OCI-M2 (cell line): ENCODE data around the gene C22orf31.
"Not testable (repeated sequence)": the region's sequence is repeated elsewhere in the genome, so short reads cannot be mapped to it uniquely, and the experiment has no call there.

Experiments
- DNase-seq: peaks from one replicate; lab custom pipeline; 2025; ENCODE audit not compliant: unreplicated experiment; lab: John Stamatoyannopoulos, UW

C22orf31 gene

GRCh38 chr22:29055192-29055830 is 6.3 kb downstream of the C22orf31 start:
- no peak for DNase-seq

DNA sequence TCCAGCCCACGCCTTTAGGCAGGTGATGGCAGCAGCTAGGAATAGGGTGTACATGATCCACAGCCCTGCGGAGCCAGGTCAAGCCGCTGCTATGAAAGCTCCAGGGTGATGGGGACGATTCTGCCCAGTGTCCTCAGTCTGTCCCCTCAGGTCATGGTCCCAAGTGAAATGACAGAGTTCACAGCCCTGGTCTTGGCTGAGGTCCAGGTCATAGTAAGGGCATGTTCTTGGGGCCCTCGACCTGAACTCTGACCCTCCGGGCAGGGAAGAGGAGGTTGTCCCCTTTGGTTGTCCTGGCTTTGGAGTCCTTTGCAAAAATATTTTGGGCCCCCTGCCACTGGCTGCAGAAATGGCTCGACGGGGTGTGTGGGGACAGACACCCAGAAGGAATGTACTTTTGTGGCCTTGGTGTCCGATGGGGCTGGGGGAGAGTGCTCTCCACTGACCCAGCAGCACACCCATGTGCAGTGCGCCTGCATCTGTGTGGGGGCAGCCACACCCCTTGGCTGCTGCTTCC is 7.3 kb downstream of the C22orf31 start:
- no peak for DNase-seq

- no peak for DNase-seq
These were observed 8.5 kb downstream of the C22orf31 start for GRCh38 chr22:29053048-29053702.

- DNase-seq = no peak
These were observed 11.2 kb downstream of the C22orf31 start for GRCh38 chr22:29050457-29050856.

- no peak for DNase-seq
These were observed 11.9 kb downstream of the C22orf31 start for GRCh38 chr22:29049655-29050263.

- no peak for DNase-seq
These were observed 12.6 kb downstream of the C22orf31 start for GRCh38 chr22:29048822-29049654.

GRCh38 chr22:29044657-29045176 is 16.9 kb downstream of the C22orf31 start:
- no peak for DNase-seq

GRCh38 chr22:29043906-29044575 is 17.6 kb downstream of the C22orf31 start:
- DNase-seq = no peak

- no peak for DNase-seq
These were observed 20.2 kb downstream of the C22orf31 start for GRCh38 chr22:29041408-29041807.

DNA sequence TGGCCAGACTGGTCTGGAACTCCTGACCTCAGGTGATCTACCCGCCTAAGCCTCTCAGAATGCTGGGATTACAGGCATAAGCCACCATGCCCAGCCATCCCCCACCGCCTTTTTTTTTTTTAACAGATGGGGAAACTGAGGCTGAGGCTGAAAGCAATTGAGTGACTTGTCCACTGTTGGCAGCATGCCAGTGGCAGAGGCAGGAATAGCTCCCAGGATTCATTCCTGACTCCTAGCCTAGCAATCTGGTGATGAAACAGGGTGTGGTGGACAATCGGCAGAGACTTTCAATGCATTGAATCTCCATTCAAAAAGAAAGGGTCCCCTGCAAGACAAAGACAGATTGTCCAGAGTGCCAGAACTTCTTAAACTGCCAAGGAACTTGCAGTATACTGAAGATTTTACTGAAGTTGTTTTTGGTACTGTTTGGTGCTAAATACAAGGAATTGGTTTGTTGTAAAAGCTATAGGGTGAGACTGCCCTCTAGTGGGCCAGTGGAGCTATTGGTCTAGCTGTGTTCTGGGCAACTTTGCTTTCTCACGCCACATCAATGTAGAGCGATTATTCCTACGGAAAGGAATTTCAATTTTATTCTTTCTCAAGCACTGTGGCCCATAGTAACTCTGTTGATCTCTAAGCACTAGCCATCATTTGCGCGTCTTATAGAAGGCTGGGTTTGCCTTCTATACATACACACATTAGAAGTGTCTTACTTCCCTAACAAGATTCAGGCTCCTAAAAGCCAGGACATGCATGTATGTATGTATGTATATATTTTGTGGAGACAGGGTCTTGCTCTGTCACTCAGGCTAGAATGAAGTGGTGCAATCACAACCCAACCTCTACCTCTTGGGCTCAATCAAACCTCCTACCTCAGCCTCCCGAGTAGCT is 21.0 kb downstream of the C22orf31 start:
- DNase-seq = no peak

GRCh38 chr22:29039684-29040083 is 21.9 kb downstream of the C22orf31 start:
- not testable (repeated sequence) for DNase-seq

- no peak for DNase-seq
These were observed 22.5 kb downstream of the C22orf31 start for GRCh38 chr22:29039148-29039547.

- DNase-seq = no peak
These were observed 24.2 kb downstream of the C22orf31 start for GRCh38 chr22:29037340-29037932.

GRCh38 chr22:29032584-29032983 is 29.0 kb downstream of the C22orf31 start:
- DNase-seq = no peak

DNA sequence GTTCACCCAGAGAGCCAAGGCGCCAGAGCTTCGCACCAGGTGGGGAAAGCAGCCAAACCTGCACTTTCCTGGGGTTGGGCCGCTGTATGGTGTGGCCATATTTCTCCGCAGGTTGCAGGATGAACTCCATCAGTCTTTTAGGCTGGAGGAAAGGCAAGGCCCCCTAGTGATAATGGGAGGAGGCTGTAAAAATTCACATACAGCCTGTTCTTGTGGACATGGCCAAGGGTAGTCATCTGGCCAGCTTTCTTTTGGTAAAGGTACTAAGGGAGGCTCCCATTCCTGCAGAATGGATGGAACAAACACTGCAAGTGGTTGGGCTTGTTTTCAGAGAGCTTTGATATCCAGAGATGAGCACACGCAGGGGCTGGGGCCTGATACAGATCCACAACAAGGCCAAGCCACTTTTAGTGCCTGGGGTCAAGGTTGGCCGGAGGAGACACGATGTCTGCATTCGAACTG is 29.6 kb downstream of the C22orf31 start:
- no peak for DNase-seq

DNA sequence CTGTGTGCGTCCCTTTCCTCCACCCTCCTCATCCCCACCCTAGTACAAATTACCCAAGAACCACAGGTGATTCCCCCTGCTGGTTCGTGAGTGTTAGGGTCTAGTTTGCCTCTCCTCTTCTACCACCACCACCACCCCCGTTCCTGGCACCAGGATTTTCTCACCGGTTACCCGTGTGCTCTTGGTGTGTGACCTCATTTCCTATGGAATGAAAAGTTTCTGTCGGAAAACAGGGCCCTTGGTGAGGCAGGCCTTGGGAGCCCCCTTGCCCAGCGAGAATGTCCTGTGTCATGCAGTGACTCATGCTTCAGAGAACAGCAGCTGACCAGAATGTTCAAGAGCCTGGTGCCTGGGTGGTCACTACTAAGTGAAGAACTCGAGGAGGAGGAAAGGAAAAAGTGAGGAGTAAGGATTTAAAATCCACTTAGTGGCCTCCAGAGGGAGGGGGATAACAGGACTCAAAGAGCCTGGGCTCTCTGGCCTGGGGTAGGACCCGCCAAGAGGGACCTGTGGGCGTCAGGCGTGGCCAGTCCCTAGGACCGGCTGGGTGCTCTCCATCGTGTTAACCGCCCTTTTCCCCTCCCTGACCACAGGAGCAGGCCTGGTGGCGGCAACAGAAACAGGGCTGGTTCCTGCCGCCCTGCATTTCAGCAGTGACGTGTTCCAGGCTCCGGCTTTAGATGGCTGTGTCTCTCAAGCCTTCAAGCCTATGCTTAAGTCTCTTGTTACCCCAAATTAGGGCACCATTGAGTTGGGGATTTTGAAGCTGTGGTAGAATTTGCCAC is 30.2 kb downstream of the C22orf31 start:
- no peak for DNase-seq

DNA sequence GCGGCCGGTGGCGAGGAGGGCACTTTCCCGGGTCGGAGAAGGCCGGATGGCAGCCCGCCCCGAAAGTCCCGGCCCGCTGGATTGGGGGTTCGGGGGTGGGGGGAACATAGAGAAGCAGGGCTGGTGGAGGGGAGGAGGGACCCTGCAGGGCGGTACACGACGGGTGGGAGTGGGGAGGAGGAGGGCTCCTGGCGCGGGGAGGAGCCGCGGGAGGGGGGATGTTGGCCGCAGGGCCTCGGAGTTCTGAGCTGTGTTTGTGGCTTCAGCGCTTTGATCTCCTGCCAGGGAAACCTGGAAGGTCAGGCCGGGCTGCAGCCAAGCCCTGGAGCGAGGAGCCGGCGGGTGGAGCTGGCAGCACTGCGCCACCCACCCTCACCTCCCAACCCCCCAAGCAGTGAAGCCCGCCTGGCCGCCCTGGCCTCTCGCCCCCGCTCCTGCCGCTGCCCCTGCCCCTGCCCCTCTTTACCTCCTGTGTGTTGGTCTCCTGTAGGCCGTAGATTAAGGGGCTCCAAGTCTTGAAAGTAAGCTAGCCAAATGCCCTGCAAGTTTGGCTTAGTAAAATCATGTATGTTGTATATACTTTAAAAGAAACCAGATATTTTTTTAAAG is 30.9 kb downstream of the C22orf31 start:
- no peak for DNase-seq
